Spleen (tissue), 7 donors: Measurements from ENCODE around the gene KCNH3.

Experiments
- CTCF ChIP-seq, 11 experiments: fragments of 200-600 bp in 7 of 11; fragments of 450-650 bp in 4 of 11; sonication (generic) in 4 of 11; IDR thresholded peaks in 8 of 11; conservative IDR thresholded peaks in 3 of 11; 1 replicate in 7 of 11; 2 replicates in 4 of 11; pipeline versions ENCODE4 v1.4.0 to v1.8.0; 2016 to 2021; ENCODE audit warnings: antibody characterized with exemption in 11 of 11, inconsistent platforms in 4 of 11, mild to moderate bottlenecking in 1 of 11
- POLR2A ChIP-seq, 3 donors: fragments of 450-650 bp; IDR thresholded peaks; one replicate each; pipeline ENCODE4 v1.5.1; 2017; ENCODE audit warnings: antibody characterized with exemption in 3 of 3, mild to moderate bottlenecking in 1 of 3
- POLR2AphosphoS5 ChIP-seq, 3 donors: sonication (generic); formaldehyde crosslinking; IDR thresholded peaks; one replicate each; pipeline ENCODE4 v1.5.1; 2017; ENCODE audit warnings: antibody characterized with exemption in 3 of 3
- donor health status: DM: no; HTN: no; CAD: no; lungs with moderate emphysema.
- donor health status: DM: no; HTN: no; CAD: no.
- donor health status: DM: no; HTN: no; CAD: no.

- no peak for TF ChIP-seq POLR2A (IDR thresholded peaks at IDR 0.05)
- TF ChIP-seq CTCF (IDR thresholded peaks at IDR 0.05 in 8 of 11, conservative IDR thresholded peaks at IDR 0.05 in 3 of 11), result no peak
- no peak for TF ChIP-seq POLR2AphosphoS5 (IDR thresholded peaks at IDR 0.05)
These were observed 7.0 kb downstream of the KCNH3 start for GRCh38 chr12:49545815-49546214.
